GM03348 (cell line): Measurements from ENCODE around the gene MED15.
"Not testable (repeated sequence)": the region's sequence is repeated elsewhere in the genome, so short reads cannot be mapped to it uniquely, and the experiment has no call there.

Experiments
- DNase-seq: peaks from one replicate; pipeline ENCODE4 v3.0.0; 2012; ENCODE audit warnings: low spot score

The MED15 gene

DNA sequence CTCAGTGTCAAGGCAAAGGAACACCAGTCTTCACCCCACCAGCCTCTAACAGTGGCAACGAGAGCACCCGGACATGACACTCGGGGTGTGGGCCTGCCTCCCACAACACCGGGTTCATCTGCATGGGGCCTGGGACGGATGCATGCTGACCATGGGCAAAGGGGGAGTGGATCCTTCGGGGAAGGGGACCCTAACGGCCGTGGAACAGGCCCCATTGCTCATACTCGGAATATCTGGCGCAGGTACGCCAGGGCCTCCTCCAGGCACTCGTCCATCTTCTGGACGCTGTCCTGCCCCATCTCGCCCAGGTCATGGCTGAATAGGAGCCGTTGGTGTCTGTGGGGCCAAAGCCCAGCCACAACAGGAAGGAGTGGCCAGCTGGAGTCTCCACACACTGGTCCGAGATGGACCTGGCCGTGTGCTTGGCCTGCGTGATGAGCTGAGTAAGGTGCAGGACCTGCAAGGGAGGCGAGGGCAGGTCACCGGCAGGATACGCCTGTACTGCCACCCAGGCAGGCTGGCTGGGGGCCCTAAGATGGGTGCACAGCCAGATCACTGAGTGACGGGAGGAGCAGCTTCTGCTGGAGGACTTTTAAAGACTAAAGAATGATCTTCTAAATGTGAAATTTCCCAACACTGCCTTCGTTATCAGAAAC is 96.8 kb downstream of the MED15 start:
- no peak for DNase-seq

DNA sequence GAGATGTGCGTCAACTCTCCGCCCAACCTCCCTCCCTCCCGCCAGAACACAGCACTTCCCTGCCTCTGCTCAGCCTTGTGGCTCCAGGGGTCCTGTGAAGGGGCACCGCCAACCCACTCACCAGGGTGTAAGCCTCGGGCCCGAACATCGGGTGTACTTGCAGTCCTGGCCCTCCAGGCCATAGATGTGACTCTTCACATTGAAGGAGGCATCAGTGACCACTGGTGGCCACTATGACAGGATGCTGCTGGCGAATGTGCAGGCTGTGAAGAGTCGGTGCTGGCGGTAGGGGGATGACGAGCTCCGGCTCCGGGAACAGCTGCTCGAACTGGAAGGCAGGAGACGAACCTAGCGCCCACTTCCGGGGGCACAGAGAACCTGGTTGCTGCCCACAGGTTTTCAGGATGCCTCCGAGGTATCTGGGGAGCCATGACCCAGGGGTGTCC is 97.4 kb downstream of the MED15 start:
- DNase-seq, result no peak

DNA sequence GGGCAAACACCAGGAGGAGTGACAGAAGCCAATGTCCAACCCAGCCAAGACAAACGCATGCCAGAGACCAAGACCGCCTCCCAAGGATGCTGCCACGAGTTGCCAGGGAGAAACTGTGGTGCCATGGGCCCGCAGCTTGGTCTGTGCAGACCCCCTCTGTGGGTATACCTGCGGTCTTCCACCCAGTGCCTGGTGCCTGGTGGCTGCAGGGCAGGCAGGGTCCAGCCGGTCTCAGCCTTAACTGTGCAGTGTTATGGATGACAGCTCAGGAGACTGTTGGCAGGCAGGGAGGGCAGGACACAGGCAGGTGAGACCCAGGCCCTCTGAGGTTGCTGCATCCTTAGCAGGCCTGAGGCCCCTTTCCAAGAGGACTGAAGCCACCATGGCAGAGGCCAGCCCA is 97.9 kb downstream of the MED15 start:
- DNase-seq, result no peak

DNA sequence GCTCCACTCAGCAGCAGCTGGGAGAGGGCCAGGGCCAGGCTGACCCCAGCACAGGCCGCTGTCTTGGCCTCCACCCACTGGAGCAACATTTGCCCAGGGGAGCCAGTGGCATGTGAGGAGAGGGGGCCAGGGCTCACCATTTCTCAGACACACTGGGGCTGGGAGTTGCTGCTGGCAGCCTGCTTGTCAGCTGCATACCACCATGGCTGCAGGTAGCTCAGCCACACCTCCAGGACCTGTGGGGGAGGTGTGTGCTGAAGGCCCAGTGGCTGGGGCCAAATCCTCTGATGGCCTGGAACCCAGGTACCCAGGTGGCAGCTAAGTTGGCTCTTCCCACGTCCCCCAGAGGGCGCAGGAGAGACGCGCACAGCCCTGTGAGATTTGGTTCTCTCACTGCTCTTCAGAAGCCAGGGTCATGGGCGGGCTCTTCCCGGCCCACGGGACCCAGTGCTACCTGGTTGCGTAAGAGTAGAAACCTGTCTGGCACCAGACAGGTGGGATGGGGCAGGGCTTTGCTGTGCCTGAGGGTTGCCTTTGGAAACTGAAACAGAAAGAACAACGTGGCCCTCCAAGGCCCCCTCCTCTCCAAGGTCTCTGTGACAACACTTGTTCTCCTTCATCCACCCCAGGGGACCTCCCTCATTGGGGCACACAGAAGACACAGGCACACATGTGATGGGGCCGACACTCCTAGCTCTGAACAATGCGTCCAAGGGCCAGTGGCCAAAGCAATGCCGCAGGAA is 98.8 kb downstream of the MED15 start:
- peak; percentile 76 for DNase-seq

DNA sequence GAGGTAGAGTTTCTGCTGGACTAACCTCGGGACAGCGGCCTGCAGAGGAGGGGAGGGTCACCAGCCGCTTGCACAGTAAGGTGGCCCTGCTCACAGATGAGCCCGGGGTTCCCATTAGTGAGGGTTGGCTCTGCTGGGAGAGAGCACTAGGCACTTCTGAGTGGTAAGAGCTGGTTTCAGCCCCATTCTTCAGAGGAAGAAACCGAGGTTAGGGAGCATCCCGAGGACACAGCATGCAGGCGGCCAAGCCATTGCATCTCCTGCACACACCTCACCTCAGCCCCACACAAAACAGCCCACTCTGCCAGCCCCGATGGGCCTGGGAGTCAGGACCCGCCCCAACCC is 99.3 kb downstream of the MED15 start:
- no peak for DNase-seq

DNA sequence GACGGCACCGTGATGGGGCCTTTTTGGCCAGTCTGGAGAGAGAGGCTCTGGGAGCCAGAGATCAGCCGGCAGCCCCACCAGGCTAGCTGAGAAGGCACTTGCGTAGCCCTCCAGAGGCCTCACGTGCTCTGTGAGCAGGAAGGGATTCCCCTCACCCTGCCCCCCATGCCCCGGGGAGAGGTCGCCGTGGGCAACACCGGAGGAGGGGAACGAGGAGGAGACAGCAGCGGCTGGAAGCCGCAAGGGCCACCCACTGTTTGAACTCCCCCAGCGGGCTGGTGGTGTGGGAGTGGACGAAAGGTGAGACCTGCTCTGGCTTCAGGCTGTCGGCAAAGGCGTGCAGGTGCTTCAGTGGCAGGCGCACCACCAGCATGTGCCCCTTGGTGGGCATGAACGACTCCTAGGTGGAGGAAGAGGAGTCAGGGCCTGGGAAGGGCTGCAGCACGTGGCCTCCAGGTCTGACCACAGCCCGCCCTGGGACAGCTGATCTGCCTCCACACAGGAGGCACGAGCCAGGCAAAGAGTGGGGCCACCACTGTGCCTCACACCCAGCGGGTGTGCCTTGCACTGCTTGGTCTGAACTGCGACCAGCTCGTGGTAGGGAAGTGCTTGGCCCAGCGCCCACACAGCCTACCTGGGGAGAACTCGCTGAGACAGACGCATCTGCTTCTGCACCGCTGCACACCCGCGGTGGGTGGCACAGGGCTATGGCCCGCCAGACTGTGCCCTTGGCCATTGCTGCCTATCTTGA is 99.9 kb downstream of the MED15 start:
- DNase-seq, result no peak

DNA sequence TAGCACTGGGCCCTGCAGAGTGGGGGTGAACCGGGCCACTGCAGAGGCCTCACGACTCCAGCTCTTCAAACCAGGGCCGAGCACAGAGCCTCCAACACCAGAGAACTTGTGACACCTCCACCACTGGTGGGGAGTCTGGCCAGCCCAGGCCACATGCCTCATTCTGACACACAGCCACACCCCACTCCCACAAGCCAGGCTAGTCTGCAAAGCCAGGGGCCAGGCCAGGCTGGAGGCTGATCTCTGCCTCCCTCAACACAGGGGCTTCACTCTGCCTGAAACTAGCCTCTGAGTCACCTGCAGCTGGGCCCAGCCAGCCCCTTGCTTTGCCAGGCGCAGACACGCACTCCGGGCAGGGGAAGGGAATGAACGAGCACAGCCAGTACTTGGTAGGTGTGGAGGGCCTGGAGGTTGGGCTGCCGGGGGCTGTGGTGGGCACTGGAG is 102.9 kb downstream of the MED15 start:
- DNase-seq, result no peak

DNA sequence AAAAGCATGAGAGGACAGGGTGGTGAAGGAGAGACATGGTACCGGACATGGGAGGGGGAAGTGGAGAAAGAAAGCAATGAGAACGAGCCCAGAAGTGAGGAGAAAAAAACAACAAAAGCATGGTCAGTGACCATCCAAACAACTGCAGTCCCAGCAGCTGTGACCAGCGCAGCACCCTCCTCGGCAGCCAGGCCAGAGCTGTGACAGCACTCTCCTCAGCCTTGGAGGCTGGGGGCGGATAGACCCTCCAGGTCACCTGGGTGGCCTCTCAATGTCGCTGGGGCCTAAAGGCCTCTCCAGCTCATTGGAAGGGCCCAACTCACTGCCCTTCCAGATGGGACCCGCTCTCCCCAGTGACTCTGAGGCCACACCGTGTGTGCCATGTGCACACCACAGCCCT is 103.3 kb downstream of the MED15 start:
- DNase-seq, result no peak

DNA sequence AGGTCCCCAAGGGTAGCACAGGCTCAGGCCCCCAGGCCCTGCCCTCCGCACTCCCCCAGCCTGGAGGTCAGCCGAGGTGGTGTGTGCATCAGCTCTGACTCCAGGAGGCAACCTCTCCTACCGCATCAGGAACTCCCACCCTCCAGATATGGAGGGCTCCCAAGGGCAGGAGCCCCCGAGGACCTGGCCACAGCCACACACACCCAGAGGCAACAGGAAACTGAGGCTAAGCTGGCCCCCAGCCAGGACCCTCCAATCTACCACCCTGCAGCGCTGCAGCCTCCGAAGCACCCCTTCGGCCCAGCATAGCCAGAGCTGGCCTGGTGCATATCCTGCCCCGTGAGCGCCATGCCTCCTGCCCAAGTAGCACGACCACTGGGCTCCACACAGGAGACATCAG is 104.0 kb downstream of the MED15 start:
- no peak for DNase-seq

DNA sequence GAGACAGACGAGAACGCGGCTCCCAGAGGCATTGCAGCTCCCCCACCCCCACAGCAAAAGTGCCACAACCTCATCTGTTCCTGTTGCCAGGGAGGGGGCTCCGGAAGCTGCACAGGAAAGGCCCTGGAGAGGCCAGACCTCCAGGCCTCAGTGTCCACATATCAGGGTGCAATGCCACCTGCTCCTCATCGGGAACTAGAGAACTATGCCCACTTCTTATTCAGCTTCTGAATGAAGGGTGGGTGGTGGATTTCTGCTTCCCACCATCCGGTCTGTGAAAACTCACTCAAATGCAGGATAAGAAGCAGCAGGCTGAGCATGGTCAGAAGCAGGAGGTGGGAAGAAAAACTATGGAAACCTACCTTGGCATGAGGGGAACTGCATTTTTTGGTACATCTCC is 105.9 kb downstream of the MED15 start:
- DNase-seq, result no peak

DNA sequence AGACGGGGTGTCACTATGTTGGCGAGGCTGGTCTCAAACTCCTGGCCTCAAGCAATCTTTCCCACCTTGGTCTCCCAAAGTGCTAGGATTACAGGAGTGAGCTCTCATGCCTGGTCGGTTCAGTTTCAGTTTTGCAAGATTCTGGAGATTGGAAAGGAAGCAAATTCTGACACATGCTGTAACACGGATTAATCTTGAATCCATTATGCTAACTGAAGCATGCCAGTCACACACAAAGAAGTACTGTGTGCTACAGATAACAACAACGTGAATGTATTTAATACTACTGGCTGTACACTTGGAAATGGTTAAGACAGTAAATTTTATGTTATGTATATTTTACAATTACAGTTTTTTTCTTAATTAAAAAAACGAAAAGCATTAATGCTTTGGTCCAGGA is 107.6 kb downstream of the MED15 start:
- no peak for DNase-seq

DNA sequence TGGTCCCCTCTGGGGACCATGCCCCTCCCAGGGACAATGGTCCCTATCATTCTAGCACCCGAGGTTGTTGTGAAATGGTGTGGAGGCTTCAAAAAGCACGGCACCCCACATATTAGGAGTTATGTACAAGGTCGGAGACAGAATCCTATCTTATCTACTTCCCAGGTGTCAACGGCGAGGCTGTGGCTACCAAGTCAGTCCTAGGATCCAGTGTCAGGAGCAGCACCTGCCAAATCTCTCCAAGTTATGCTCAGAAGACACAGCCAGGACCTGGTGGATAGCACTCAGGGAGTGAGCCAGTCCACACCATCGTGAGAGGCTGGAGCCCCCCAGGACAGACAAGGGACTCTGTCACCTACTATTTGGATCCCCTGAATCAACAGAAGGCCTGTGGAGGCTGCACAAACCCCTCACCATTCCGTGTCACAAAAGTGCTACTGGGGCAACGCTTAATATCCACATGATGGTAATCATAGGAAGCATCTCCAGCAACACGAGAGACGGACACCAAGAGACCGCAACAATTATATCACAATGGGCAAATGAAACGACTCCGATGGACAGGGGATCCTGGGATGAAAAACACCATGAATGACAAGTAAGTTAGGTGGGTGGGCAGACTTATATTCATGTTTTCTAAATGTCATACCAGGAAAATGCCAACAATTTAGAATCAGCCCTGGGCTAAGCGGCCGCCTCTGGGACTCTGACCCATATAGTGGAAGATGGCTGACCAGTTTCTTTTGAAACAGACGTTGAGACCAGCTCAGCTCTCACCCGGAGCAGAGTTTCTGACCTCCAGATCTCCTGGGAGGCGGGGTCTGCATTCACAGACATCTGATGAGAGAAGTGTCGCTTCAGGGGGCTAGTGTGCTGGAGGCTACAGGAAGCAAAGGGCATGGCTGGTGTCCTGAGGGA is 108.4 kb downstream of the MED15 start:
- DNase-seq, result no peak

DNA sequence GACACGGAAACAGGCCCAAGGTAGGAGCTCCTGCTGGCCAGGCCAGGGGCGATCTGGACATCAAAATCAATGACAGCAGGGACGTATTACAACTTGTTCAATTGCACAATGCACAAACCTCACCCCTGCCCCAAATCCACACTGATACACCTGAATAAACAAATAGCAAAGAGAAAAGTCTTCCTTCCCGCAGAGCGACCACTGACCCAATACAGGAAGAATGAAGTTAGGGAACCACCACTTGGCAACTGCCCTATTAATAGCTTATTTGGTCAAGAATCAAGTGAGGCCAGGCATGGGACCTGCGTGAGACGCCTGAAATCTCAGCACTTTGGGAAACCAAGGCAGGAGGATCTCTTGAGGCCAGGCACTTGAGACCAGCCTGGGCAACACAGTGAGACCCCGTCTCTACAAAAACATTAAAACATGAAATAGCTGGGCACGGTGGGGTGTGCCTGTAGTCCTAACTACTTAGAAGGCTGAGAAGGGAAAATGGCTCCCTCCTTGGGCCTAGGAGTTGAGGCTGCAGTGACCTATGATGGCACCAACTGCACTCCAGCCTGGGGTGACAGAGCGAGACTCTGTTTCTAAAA is 109.1 kb downstream of the MED15 start:
- no peak for DNase-seq

DNA sequence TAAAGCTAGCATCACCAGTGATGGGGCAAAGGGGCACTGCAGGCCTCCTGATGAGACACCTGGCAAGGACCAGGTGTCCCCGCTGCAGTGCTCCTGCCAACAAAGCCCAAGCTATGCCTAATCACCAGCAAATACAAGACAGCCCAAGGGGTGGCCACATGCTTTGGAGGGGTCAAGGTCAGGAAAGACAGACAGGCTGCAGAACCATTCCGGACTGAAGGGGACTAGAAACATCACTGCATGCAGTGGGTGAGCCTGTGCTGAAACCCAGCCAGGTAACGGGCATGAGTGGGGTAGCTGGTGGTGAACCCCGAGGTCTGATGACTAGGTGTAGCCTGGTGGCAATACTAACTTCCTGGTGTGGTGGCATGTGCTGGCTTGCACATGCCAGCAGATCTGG is 111.1 kb downstream of the MED15 start:
- DNase-seq, result no peak

DNA sequence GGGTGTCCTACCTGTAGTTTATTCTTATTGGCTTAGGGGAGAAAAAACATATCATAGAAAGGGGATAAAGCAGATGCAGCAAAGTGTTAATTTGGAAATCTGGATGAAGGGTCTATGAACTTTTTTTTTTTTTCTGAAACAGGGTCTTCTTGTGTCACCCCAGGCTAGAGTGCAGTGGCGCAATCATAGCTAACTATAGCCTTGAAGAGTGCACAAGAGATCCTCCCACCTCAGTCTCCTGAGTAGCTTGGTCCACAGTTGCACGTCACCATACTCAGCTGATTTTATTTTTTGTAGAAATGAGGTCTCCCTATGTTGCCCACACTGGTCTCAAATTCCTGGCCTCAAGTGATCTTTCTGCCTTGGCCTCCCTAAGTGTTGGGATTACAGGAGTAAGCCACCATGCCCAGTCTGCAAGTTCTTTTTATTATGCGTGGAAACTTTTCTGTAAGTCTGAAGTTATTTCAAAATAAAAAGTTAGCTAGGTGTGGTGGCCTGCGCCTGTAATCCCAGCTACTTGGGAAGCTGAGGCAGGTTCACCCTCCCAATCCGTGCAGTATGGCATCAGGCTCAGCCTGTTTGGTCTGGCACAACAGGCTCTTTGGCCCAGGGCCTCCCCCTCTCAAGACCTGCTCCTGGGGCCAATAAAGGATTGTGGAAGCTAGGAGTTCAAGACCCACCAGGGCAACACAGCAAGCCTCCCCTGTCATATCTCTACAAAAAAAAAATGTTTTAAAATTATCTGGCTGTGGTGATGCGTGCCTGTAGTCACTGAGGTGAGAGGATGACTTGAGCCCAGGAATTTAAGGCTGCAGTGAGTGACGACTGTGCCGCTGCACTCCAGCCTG is 111.9 kb downstream of the MED15 start:
- no peak for DNase-seq

DNA sequence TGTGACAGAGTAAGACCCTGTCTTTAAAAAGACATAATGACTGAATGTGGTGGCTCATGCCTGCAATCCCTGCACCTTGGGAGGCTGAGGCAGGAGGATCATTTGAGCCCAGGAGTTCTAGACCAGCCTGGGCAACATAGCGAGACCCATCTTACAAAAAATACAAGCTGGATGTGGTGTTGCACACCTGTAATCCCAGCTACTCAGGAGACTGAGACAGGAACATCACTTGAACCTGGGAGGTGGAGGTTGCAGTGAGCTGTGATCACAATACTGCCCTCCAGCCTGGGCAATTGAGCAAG is 112.4 kb downstream of the MED15 start:
- not testable (repeated sequence) for DNase-seq

DNA sequence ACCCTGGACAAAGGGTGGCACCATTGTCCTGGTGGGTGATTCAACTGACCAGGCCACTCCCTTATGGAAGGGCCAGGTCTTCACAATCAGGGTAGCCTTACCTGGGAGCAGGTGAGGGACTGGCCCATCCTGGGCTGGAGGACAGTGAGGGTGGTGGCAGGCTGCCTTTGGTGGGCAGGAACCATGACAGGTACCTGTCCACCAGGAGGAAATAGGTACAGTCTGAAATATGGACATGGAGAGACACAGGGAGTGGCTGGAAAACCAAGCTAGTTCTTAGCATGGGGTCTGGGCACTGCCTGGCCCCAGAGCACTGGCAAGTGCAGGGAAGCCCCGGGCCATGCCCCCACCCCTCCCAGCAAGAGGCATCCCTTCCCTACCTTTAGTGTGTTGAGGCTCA is 113.8 kb downstream of the MED15 start:
- no peak for DNase-seq

DNA sequence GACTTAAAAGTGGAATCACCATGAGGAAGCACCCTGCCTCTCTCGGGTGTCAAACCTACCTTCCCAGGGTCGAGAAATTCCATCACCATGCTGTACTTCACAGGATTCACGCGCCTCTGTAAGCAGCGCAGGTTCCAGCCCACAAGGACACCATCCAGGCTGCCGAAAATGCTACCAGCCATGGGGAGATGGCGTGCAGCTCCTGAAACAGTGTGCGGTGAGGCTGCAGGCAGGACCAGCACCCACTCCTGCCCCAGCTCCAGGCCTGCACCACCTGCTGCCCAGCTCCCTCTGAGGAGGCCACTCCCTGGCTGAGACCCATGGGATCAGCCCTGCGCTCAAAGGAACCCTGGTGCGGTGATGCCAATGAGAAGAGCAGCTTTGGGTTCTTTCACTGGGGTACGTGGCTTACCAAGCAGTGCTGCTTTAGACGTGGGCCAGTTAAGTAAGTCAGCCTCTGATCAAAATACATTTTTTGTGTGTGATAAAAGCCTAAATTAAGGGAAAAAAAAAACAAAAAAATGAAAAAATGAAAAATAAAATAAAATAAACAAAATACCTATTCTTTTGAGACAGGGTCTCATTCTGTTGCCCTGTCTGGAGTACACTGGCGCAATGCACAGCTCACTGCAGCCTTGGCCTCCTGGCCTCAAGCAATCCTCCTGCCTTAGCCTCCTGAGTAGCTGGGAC is 115.4 kb downstream of the MED15 start:
- no peak for DNase-seq

DNA sequence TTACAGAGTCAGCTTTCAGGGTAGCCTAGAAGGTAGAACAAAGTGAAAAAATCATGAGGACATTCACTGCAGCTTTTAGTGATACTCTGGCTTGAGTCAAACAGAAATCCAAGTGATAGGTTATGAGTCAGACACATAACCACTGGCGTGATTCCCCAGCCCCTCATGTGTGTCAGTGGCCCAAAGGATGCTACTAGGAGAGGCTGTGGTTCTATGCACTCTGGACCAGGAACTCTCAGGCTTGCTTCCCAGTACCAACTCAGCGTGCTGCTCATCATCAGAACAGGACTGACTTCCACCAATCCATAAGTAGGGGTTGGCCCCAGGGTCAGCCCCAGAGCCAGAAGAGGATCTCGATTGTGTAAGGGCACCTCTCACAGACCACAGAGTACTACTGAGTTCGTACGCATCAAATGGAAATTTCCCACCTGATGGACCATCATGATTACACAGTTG is 116.8 kb downstream of the MED15 start:
- no peak for DNase-seq

DNA sequence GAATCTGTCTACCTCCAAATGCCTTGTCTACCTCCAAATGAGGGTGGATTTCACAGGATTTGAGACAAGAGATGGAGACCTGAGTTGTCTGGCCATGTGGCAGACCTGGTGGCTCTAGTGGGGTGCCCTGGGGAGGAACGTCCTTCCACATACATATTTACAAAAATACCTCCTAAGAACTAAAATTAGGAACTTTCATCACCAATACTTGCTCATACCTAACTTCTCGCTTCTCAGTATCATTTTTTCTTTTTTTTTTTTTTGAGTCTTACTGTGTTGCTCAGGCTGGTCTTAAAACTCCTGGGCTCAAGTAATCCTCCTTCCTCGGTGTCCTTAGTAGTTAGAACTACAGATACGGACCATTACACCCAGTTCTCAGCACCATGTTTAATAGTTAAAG is 117.9 kb downstream of the MED15 start:
- no peak for DNase-seq
